SK-N-SH (cell line): ENCODE data around the gene FLYWCH2. TPM values are rescaled to one million over a fixed set of nuclear protein-coding genes. Genes with fewer than 3 reads are reported as not detected.

Experiments
- CTCF ChIA-PET: fragments of 300-600, 350-600 bp; formaldehyde crosslinking; extraction: SDS; loops from one replicate; lab custom pipeline; 2021; lab: Yijun Ruan, JAX
- POLR2A ChIA-PET: fragments of 350-600 bp; sonication (Branson Sonifier 250); formaldehyde crosslinking; extraction: SDS; loops from one replicate; lab custom pipeline; 2020; ENCODE audit warnings: antibody characterized with exemption, inconsistent platforms; lab: Yijun Ruan, JAX
- DNase-seq: peaks from one replicate; pipeline ENCODE4 v3.0.0; 2012
- H2AFZ ChIP-seq: fragments of 200-600 bp; sonication (generic); 2 replicates; pipeline ENCODE4 v1.8.1; 2016; ENCODE audit warnings: antibody characterized with exemption, mild to moderate bottlenecking, low read depth
- H3F3A ChIP-seq: fragments of 200-600 bp; sonication (generic); replicated peaks from 2 replicates; pipeline ENCODE3; 2016; ENCODE audit warnings: antibody characterized with exemption, mild to moderate bottlenecking; ENCODE audit not compliant: insufficient read depth
- H3K27ac ChIP-seq, 2 experiments: fragments of 200-500 bp in 1 of 2; fragments of 200-600 bp in 1 of 2; sonication (Bioruptor generic) in 1 of 2; sonication (generic), shearing (Covaris generic) in 1 of 2; 2 replicates each; pipeline versions ENCODE4 v1.5.1 to v1.6.1; 2014 to 2016; ENCODE audit warnings: low read depth in 2 of 2, inconsistent platforms in 1 of 2, low read length in 1 of 2, mild to moderate bottlenecking in 1 of 2, mixed read lengths in 1 of 2
- H3K27me3 ChIP-seq: fragments of 200-600 bp; sonication (generic), shearing (Covaris generic); 2 replicates; pipeline ENCODE4 v1.6.1; 2016; ENCODE audit warnings: mixed run types; ENCODE audit not compliant: insufficient read depth
- H3K36me3 ChIP-seq, 2 experiments: fragments of 200-500 bp in 1 of 2; fragments of 200-600 bp in 1 of 2; sonication (Bioruptor generic) in 1 of 2; sonication (generic) in 1 of 2; replicated peaks in 1 of 2; 2 replicates each; pipeline versions ENCODE3 to v1.5.1; 2014 to 2016; ENCODE audit warnings: low read length in 1 of 2, mild to moderate bottlenecking in 1 of 2; ENCODE audit not compliant: insufficient read depth in 2 of 2, control insufficient read depth in 1 of 2
- H3K4me1 ChIP-seq, 2 experiments: fragments of 200-500 bp in 1 of 2; fragments of 200-600 bp in 1 of 2; sonication (Bioruptor generic) in 1 of 2; sonication (generic), shearing (Covaris generic) in 1 of 2; 2 replicates each; pipeline versions ENCODE4 v1.5.1 to v1.6.1; 2014 to 2016; ENCODE audit warnings: low read depth in 1 of 2, low read length in 1 of 2, mixed run types in 1 of 2; ENCODE audit not compliant: insufficient read depth in 2 of 2, control insufficient read depth in 1 of 2
- H3K4me2 ChIP-seq: fragments of 200-600 bp; sonication (generic), shearing (Covaris generic); 2 replicates; pipeline ENCODE4 v1.6.1; 2017; ENCODE audit warnings: mixed run types
- H3K4me3 ChIP-seq, 2 experiments: fragments of 200-500 bp in 1 of 2; fragments of 200-600 bp in 1 of 2; sonication (Bioruptor generic) in 1 of 2; sonication (generic), shearing (Covaris generic) in 1 of 2; 2 replicates each; pipeline versions ENCODE4 v1.5.1 to v1.8.1; 2014 to 2016; ENCODE audit warnings: low read depth in 2 of 2, inconsistent platforms in 1 of 2, low read length in 1 of 2, mild to moderate bottlenecking in 1 of 2, mixed read lengths in 1 of 2, moderate library complexity in 1 of 2
- H3K79me2 ChIP-seq: fragments of 200-600 bp; sonication (generic); 2 replicates; pipeline ENCODE4 v1.8.1; 2017; ENCODE audit warnings: mild to moderate bottlenecking; ENCODE audit not compliant: insufficient read depth
- H3K9ac ChIP-seq: fragments of 200-600 bp; sonication (generic); 2 replicates; pipeline ENCODE4 v1.6.1; 2017; ENCODE audit warnings: mixed run types
- H3K9me2 ChIP-seq: fragments of 200-600 bp; sonication (generic); 2 replicates; pipeline ENCODE4 v1.6.1; 2017; ENCODE audit warnings: mixed run types
- H3K9me3 ChIP-seq: fragments of 200-600 bp; sonication (generic); 2 replicates; pipeline ENCODE4 v1.6.1; 2017; ENCODE audit warnings: mixed run types, mild to moderate bottlenecking, moderate library complexity
- H4K20me1 ChIP-seq: fragments of 200-600 bp; sonication (generic); 2 replicates; pipeline ENCODE4 v1.6.1; 2017; ENCODE audit warnings: mild to moderate bottlenecking, mixed run types; ENCODE audit not compliant: insufficient read depth
- CHD2 ChIP-seq: fragments of 150-350 bp; IDR thresholded peaks from 2 replicates; pipeline ENCODE4 v1.6.1; 2018; ENCODE audit warnings: low read length; ENCODE audit not compliant: partially characterized antibody
- EP300 ChIP-seq, 2 experiments: IDR thresholded peaks; 2 replicates each; pipeline versions ENCODE4 v1.4.0 to v1.6.1; 2012; ENCODE audit warnings: borderline replicate concordance in 1 of 2, low read depth in 1 of 2, low read length in 1 of 2
- EZH2phosphoT487 ChIP-seq: fragments of 200-600 bp; sonication (generic); IDR thresholded peaks from 2 replicates; pipeline ENCODE4 v1.6.1; 2017; ENCODE audit warnings: low read depth, mixed run types, mild to moderate bottlenecking, antibody characterized with exemption, moderate library complexity, borderline replicate concordance
- FOSL2 ChIP-seq: IDR thresholded peaks from 2 replicates; pipeline ENCODE4 v1.4.0; 2012; ENCODE audit warnings: low read depth, mild to moderate bottlenecking, moderate library complexity, borderline replicate concordance
- FOXJ3 ChIP-seq: sonication (generic); formaldehyde crosslinking; IDR thresholded peaks from 2 replicates; pipeline ENCODE4 v1.5.1; 2020; ENCODE audit warnings: mild to moderate bottlenecking, missing genetic modification reagents
- FOXM1 ChIP-seq: IDR thresholded peaks from 2 replicates; pipeline ENCODE4 v1.4.0; 2012; ENCODE audit warnings: low read depth, mild to moderate bottlenecking
- GATA2 ChIP-seq: sonication (generic); formaldehyde crosslinking; IDR thresholded peaks from 2 replicates; pipeline ENCODE4 v1.5.0; 2020; ENCODE audit warnings: mild to moderate bottlenecking, missing genetic modification reagents
- IRF3 ChIP-seq: fragments of 150-350 bp; IDR thresholded peaks from 2 replicates; pipeline ENCODE4 v1.6.1; 2016; ENCODE audit warnings: mild to moderate bottlenecking, low read depth, low read length
- JUND ChIP-seq: IDR thresholded peaks from 2 replicates; pipeline ENCODE4 v1.4.0; 2012
- MAX ChIP-seq: IDR thresholded peaks from 2 replicates; pipeline ENCODE4 v1.4.0; 2012; ENCODE audit warnings: low read depth
- NFIC ChIP-seq: IDR thresholded peaks from 2 replicates; pipeline ENCODE4 v1.4.0; 2012; ENCODE audit warnings: borderline replicate concordance
- NRF1 ChIP-seq: IDR thresholded peaks from 2 replicates; pipeline ENCODE4 v1.6.1; 2012; ENCODE audit warnings: low read depth, mild to moderate bottlenecking, low read length
- PBX3 ChIP-seq: IDR thresholded peaks from 2 replicates; pipeline ENCODE4; 2012
- RAD21 ChIP-seq: IDR thresholded peaks from 2 replicates; pipeline ENCODE4 v1.6.1; 2012; ENCODE audit warnings: mild to moderate bottlenecking, low read length
- SMC3 ChIP-seq: IDR thresholded peaks from 2 replicates; pipeline ENCODE4 v1.6.1; 2012; ENCODE audit warnings: low read depth, low read length, improper control_type of control experiment
- TAF1 ChIP-seq: IDR thresholded peaks from 2 replicates; pipeline ENCODE4 v1.6.1; 2012; ENCODE audit warnings: low read depth, mild to moderate bottlenecking, low read length, moderate library complexity, borderline replicate concordance
- TCF12 ChIP-seq: IDR thresholded peaks from 2 replicates; pipeline ENCODE4 v1.4.0; 2012
- USF1 ChIP-seq: IDR thresholded peaks from 2 replicates; pipeline ENCODE4 v1.4.0; 2012; ENCODE audit warnings: low read depth, borderline replicate concordance
- WGBS: methylation state at CpG from one replicate; pipeline ENCODE4 v1.1.6; 2017; ENCODE audit warnings: low lambda C conversion rate; 5-methylcytosine and 5-hydroxymethylcytosine counted together
- polyA plus RNA-seq, 3 experiments: library from polyadenylated mRNA; depleted of rRNA; stranded (reverse); fragments of >200 nt; gene quantifications; 2 replicates each; pipeline ENCODE4 v1.2.3, GENCODE V29; 2012

Gene FLYWCH2
- polyA plus RNA-seq, 1 of the 3 experiments (the other 2 are of a cell fraction), result 64.8 TPM

- no peak for TF ChIP-seq EP300 (IDR thresholded peaks at IDR 0.05; ENCODE audit: borderline replicate concordance in 1 of 2, low read depth in 1 of 2, low read length in 1 of 2)
- TF ChIP-seq CHD2, result no peak
- no peak for TF ChIP-seq FOXJ3
- no peak for TF ChIP-seq NFIC
- no peak for TF ChIP-seq PBX3
- TF ChIP-seq TCF12, result no peak
- TF ChIP-seq NRF1, result no peak
- TF ChIP-seq, all 33 proteins: peak for 0
These were observed 3.0 kb upstream of the FLYWCH2 start (continued) for GRCh38 chr16:2879854-2880508.

GRCh38 chr16:2881783-2882649, 999 bp upstream of the FLYWCH2 start:
- Histone ChIP-seq H3K9me2 (no peaks in the 10 kb centered on the region), H3K4me2 (peak overlapping the region; percentile 90), H3K4me1 (peaks cover 0 to 6% of the 10 kb centered on the region in 2 experiments; a peak in 1 of 4 replicates), H3K79me2 (peaks cover 33% of the 10 kb centered on the region), H3F3A (peaks cover 12% of the 10 kb centered on the region), H3K9ac (peak overlapping the region; percentile 86), H3K27ac (peak overlapping the region; percentile 77 to 94), H3K9me3 (no peaks in the 10 kb centered on the region), H3K27me3 (no peaks in the 10 kb centered on the region), H3K4me3 (peak overlapping the region; percentile 73 to 84), H4K20me1 (no peaks in the 10 kb centered on the region), H2AFZ (peak overlapping the region; percentile 92), H3K36me3 (peaks cover 0 to 4% of the 10 kb centered on the region in 2 experiments)
- ChIA-PET POLR2A (interaction anchor here (0.6 to 2.8 kb wide), 7 partner anchors 14 to 130 kb away, joined by 3 to 13 read pairs (median 4); partner anchors contain the start of gene FLYWCH1), CTCF (interaction anchor here (1.0 to 4.1 kb wide), 8 partner anchors 9 to 80 kb away, joined by 3 to 27 read pairs (median 5); no protein-coding TSS in a partner anchor)
- TF ChIP-seq RAD21, result no peak
- TF ChIP-seq TAF1, result peak; percentile 11; the same call in 1 of the 2 replicates
- no peak for TF ChIP-seq MAX
- WGBS, result 5% methylated on average over 32 of the region's 52 CpGs
- peak; percentile 67 for DNase-seq

GRCh38 chr16:2883458-2883908, 468 bp downstream of the FLYWCH2 start:
- Histone ChIP-seq H3F3A (peaks cover 15% of the 10 kb centered on the region), H3K9me2 (no peaks in the 10 kb centered on the region), H3K36me3 (peaks cover 0 to 5% of the 10 kb centered on the region in 2 experiments), H4K20me1 (no peaks in the 10 kb centered on the region), H3K9ac (peak overlapping the region; percentile 86), H3K27me3 (no peaks in the 10 kb centered on the region), H3K79me2 (peaks cover 41% of the 10 kb centered on the region), H3K27ac (peak overlapping the region; percentile 93 to 94), H3K4me2 (peak overlapping the region; percentile 90), H2AFZ (peak overlapping the region; percentile 79; the same call in 1 of the 2 replicates), H3K9me3 (no peaks in the 10 kb centered on the region), H3K4me3 (peak overlapping the region; percentile 73 to 84), H3K4me1 (peaks cover 0 to 6% of the 10 kb centered on the region in 2 experiments; a peak in 1 of 4 replicates)
- 2% methylated on average over 14 of the region's 31 CpGs for WGBS
- DNase-seq, result peak; percentile 70
- CTCF ChIA-PET, result interaction anchor here (0.8 to 4.1 kb wide), 9 partner anchors 11 to 246 kb away, joined by 3 to 27 read pairs (median 4); no protein-coding TSS in a partner anchor
- POLR2A ChIA-PET, result interaction anchor here (0.9 to 2.8 kb wide), 6 partner anchors 13 to 129 kb away, joined by 3 to 13 read pairs (median 6); partner anchors contain the start of gene FLYWCH1
- TF ChIP-seq SMC3, result no peak
- TF ChIP-seq FOXM1, result no peak
- TF ChIP-seq IRF3, result no peak
- no peak for TF ChIP-seq USF1
- no peak for TF ChIP-seq FOSL2
- TF ChIP-seq GATA2, result no peak
- no peak for TF ChIP-seq JUND
- no peak for TF ChIP-seq EZH2phosphoT487
